Heart left ventricle (tissue), 16 donors: ENCODE results near the gene HTRA3. TPM values are rescaled to one million over a fixed set of nuclear protein-coding genes. Genes with fewer than 3 reads are reported as not detected.

Experiments
- ATAC-seq, 4 donors: fragments of 200-7000 bp; cut with Tn5 transposase; one replicate each; pipeline ENCODE4 v1.9.1; 2020 to 2022; ENCODE audit warnings: moderate library complexity in 4 of 4, mild to moderate bottlenecking in 3 of 4, moderate number of reproducible peaks in 1 of 4
- DNase-seq, 5 donors: peaks; one replicate each; pipeline ENCODE4 v3.0.0-alpha.2; 2020
- H3K27ac ChIP-seq, 12 donors: fragments of 200-600 bp; sonication (generic) in 4 of 12; one replicate each; pipeline versions ENCODE4 v1.5.0 to v1.8.0; 2016 to 2022; ENCODE audit warnings: mild to moderate bottlenecking in 2 of 12
- H3K27me3 ChIP-seq, 9 donors: fragments of 200-600 bp; sonication (generic) in 2 of 9; one replicate each; pipeline versions ENCODE4 v1.5.1 to v1.8.0; 2016 to 2022; ENCODE audit warnings: mild to moderate bottlenecking in 3 of 9
- H3K36me3 ChIP-seq, 9 donors: fragments of 200-600 bp; sonication (generic) in 2 of 9; one replicate each; pipeline versions ENCODE4 v1.5.0 to v1.8.0; 2018 to 2022; ENCODE audit warnings: mild to moderate bottlenecking in 2 of 9
- H3K4me1 ChIP-seq, 12 donors: fragments of 200-600 bp; sonication (generic) in 4 of 12; one replicate each; pipeline versions ENCODE4 v1.5.0 to v1.8.0; 2016 to 2022; ENCODE audit warnings: mild to moderate bottlenecking in 3 of 12
- H3K4me3 ChIP-seq, 12 donors: fragments of 200-600 bp; sonication (generic) in 4 of 12; one replicate each; pipeline versions ENCODE4 v1.5.0 to v1.8.0; 2017 to 2022; ENCODE audit warnings: mild to moderate bottlenecking in 9 of 12, moderate library complexity in 4 of 12
- H3K9me3 ChIP-seq, 12 donors: fragments of 200-600 bp; sonication (generic) in 4 of 12; one replicate each; pipeline versions ENCODE4 v1.5.0 to v1.8.0; 2016 to 2022; ENCODE audit warnings: mild to moderate bottlenecking in 1 of 12
- POLR2A ChIP-seq, 2 donors: fragments of 450-650 bp; IDR thresholded peaks; one replicate each; pipeline ENCODE4 v1.6.1; 2017; ENCODE audit warnings: antibody characterized with exemption in 2 of 2, mild to moderate bottlenecking in 2 of 2, moderate library complexity in 2 of 2
- WGBS, 4 donors: extraction: QIAGEN DNeasy Blood & Tissue Kit in 2 of 4; methylation state at CpG; one replicate each; pipeline versions ENCODE4 v1.1.5 to v1.1.7; 2013 to 2018; 5-methylcytosine and 5-hydroxymethylcytosine counted together
- intact Hi-C, 10 donors: fragments of 100-400 bp; cut with DNase I; formaldehyde crosslinking; loops; one replicate each; pipeline versions ENCODE4 v1.11.1 to v1.14.2; 2022
- polyA plus RNA-seq, 2 donors: library from polyadenylated mRNA; stranded (reverse); fragments of 200-250 nt; gene quantifications; one replicate each; pipeline ENCODE4 v1.2.3, GENCODE V29; 2013
- total RNA-seq, 9 donors: library from RNA; depleted of rRNA in 2 of 9; stranded (reverse); fragments of >200 nt in 2 of 9; fragmentation: NEBNext Ultra II Directional in 3 of 9; extraction: Animal tissue kit (Norgen Biotek cat#: 25700) in 3 of 9; gene quantifications; one replicate each; pipeline versions ENCODE4 v1.1.0 to v1.2.4, GENCODE V29; 2016 to 2023
- TF ChIP-seq, protein P1 (sequence below), 12 donors: fragments of 200-600 bp; sonication (generic) in 4 of 12; IDR thresholded peaks; one replicate each; pipeline versions ENCODE4 v1.5.0 to v1.8.0; 2018 to 2022; ENCODE audit warnings: antibody characterized with exemption in 12 of 12, mild to moderate bottlenecking in 5 of 12
- donor health status: ischemic (EF 13 %, LVEDD 7.1; RV severe dilation, severe dysfunction).
- donor health status: healthy with polysubstance abuse.
- donor health status: DM: no; HTN: yes; CAD: no.
- donor health status: DM: no; HTN: no; CAD: no.
- donor health status: ischemic (EF 25% LVEDD 6.9; RV normal size, moderate dysfunction).
- donor health status: ischemic (EF 25% LVEDD 5.7; RV mildly dilated, moderate dysfunction).
- donor health status: healthy.
- donor health status: DM: yes; HTN: yes; CAD: no.
- donor health status: ischemic (EF 35%, LVEDD 5.7; RV mildly dilated, moderate dysfunction).
- donor health status: nonischemic (EF 11% LVEDD 7.7; RV severe dilation, severe dysfunction).
- donor health status: DM: yes; HTN: yes; CAD: no.
- donor health status: PGD.
- donor health status: ischemic (EF 29% LVEDD 5.4; RV normal size, mild dysfunction).
- donor health status: nonischemic (EF 23%, LVEDD 6.1; RV moderate dilation, normal function).

Gene HTRA3
- total and polyA plus RNA-seq, 11 donors, result 26.8 to 84.6 (median 50.1) TPM

DNA sequence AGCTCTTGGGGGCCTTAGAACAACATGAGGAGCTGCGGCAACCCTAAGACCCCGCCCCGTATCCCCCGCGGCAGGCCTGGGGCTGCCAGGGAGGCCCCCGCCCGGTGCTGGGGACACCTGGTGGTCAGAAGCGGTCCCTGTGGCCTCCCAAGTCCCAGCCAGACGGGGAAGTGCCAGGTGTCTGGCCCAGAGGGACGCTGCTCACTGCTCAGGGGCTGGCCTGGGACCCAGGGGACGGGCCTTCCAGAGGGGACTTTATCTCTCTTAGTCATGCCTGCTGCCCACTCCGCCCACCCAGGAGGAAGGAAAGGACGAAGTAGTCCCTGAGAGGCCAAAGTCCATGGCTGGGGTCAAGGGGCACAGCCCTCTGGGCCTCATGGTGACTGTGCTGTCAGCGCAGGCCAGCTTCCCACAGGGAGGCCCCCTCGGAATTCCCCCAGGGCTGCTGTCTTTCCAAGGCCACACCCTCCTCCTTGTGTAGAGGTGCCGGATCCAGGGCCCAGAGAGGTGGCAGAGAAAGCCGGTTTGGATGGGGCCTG lies 31.0 kb upstream of the HTRA3 start:
- ATAC-seq (no peak), DNase-seq (no peak)
- intact Hi-C loops, result loop anchor here in 2 of 10 donors (5.0 kb wide), 1 partner anchor 61 kb away; no protein-coding TSS in a partner anchor
- no peak for TF ChIP-seq POLR2A (IDR thresholded peaks at IDR 0.05)
- TF ChIP-seq, protein P1, sequence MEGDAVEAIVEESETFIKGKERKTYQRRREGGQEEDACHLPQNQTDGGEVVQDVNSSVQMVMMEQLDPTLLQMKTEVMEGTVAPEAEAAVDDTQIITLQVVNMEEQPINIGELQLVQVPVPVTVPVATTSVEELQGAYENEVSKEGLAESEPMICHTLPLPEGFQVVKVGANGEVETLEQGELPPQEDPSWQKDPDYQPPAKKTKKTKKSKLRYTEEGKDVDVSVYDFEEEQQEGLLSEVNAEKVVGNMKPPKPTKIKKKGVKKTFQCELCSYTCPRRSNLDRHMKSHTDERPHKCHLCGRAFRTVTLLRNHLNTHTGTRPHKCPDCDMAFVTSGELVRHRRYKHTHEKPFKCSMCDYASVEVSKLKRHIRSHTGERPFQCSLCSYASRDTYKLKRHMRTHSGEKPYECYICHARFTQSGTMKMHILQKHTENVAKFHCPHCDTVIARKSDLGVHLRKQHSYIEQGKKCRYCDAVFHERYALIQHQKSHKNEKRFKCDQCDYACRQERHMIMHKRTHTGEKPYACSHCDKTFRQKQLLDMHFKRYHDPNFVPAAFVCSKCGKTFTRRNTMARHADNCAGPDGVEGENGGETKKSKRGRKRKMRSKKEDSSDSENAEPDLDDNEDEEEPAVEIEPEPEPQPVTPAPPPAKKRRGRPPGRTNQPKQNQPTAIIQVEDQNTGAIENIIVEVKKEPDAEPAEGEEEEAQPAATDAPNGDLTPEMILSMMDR (IDR thresholded peaks at IDR 0.05), result peak; percentile 5 to 38 (median 24)
- no peak overlapping the region for H3K27ac ChIP-seq
- H3K4me1 ChIP-seq, result peaks cover 0 to 13% (median 8%) of the 10 kb centered on the region in 12 donors
- 55 to 72% (median 68%) methylated on average over 5 to 17 of the region's 17 CpGs for WGBS, 4 donors
- no peak overlapping the region for H3K4me3 ChIP-seq
- H3K27me3 ChIP-seq, result no peaks in the 10 kb centered on the region
- no peaks in the 10 kb centered on the region for H3K9me3 ChIP-seq
- peaks cover 0 to 79% (median 16%) of the 10 kb centered on the region in 9 donors for H3K36me3 ChIP-seq

DNA sequence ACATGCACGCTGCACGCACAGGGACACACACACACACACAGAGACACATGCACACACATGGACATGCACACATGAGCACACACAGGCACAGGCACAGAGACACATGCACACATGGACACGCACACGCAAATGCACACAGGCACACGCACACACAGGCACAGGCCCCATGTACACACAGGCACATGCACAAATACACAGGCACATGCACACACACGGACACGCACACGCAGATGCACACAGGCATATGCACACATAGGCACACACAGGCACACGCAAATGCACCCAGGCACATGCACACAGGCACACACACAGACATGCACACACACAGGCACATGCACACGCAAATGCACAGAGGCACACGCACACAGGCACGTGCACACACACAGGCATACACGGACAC lies 30.3 kb upstream of the HTRA3 start:
- ATAC-seq, result no peak
- Histone ChIP-seq H3K4me3 (no peak overlapping the region), H3K9me3 (no peaks in the 10 kb centered on the region), H3K36me3 (peaks cover 0 to 73% (median 13%) of the 10 kb centered on the region in 9 donors), H3K27ac (no peak overlapping the region), H3K27me3 (no peaks in the 10 kb centered on the region), H3K4me1 (peaks cover 0 to 13% (median 8%) of the 10 kb centered on the region in 12 donors)
- intact Hi-C loops, result loop anchor here in 2 of 10 donors (5.0 kb wide), 1 partner anchor 62 kb away; no protein-coding TSS in a partner anchor
- no peak for DNase-seq
- TF ChIP-seq, protein P1 (IDR thresholded peaks at IDR 0.05), result no peak
- no peak for TF ChIP-seq POLR2A (IDR thresholded peaks at IDR 0.05)
- 96 to 98% (median 97%) methylated on average over 9 to 13 of the region's 13 CpGs for WGBS, 4 donors

DNA sequence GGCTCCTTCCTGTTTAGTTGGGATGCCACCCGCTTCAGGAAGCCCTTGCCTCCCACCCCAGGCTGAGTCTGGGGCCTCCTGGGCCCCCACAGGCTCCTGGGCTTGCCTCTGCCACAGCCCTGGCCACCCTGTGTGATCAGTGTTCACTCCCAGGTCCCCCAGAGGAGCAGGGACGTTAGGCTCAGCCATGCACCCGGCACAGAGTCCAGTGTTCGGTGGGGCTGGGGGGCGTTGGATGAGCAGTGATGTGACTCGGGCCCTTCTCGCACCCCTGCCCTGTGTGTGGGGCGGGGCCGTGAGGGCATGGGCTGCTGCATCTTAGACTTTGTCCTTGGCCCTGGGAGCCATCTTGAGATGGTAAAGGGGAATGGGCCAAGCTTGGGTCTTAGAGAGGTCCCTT lies 29.9 kb upstream of the HTRA3 start:
- intact Hi-C loops, result loop anchor here (2.0 to 10.0 kb wide), 6 partner anchors 62 to 358 kb away; partner anchors contain the start of gene CPZ (in 8 of the 10)
- Histone ChIP-seq H3K27ac (no peak overlapping the region), H3K4me1 (peaks cover 0 to 13% (median 8%) of the 10 kb centered on the region in 12 donors), H3K27me3 (no peaks in the 10 kb centered on the region), H3K9me3 (no peaks in the 10 kb centered on the region), H3K4me3 (no peak overlapping the region), H3K36me3 (peaks cover 0 to 69% (median 9%) of the 10 kb centered on the region in 9 donors)
- DNase-seq (no peak), ATAC-seq (no peak)
- no peak for TF ChIP-seq POLR2A (IDR thresholded peaks at IDR 0.05)
- TF ChIP-seq, protein P1 (IDR thresholded peaks at IDR 0.05), result no peak
- WGBS, 4 donors, result 89 to 97% (median 93%) methylated on average over 9 of the region's 9 CpGs

DNA sequence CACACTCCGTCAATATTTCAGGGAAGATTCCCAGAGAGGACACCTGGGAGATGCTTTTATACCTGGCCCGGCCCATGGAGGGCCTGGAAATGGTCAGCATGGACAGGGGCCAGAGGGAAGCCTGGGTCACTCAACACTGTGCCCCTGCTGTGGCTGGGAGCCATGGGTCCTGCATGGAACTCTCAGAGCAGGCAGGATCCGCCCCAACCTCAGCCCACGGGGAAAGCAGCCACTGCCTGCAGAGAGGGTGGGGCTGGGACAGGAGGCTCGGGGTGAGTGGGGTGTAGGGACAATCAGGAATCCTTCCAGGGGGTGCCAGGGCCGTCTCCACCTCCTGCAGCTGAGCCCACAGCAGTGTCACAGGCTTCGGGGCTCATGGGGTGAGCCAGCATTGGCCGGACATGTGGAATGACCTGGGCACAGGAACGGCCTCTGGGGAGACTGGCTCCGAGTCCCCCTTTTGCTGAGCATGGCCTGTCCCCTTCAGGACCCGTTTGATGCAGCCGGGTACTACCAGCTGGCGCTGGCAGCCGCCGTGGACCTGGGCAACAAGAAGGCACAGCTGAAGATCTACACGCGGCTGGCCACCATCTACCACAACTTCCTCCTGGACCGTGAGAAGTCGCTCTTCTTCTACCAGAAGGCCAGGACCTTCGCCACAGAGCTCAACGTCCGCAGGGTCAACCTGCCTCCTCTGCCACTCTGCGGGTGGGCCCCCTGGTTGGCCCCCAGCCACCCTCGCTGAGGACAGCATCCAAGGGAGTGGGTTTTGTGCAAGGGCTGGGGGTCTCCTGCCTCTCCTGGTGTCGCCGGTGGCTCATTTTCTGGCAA lies 29.1 kb upstream of the HTRA3 start:
- no peak overlapping the region for H3K4me3 ChIP-seq
- H3K36me3 ChIP-seq, result peaks cover 0 to 61% (median 8%) of the 10 kb centered on the region in 9 donors
- no peaks in the 10 kb centered on the region for H3K27me3 ChIP-seq
- intact Hi-C loops, result loop anchor here in 9 of 10 donors (2.0 to 10.0 kb wide), 6 partner anchors 63 to 357 kb away; partner anchors contain the start of gene CPZ (in 8 of the 9)
- H3K27ac ChIP-seq, result no peak overlapping the region
- peaks cover 0 to 13% (median 8%) of the 10 kb centered on the region in 12 donors for H3K4me1 ChIP-seq
- no peaks in the 10 kb centered on the region for H3K9me3 ChIP-seq
- no peak for TF ChIP-seq POLR2A (IDR thresholded peaks at IDR 0.05)
- TF ChIP-seq, protein P1 (IDR thresholded peaks at IDR 0.05), result no peak
- no peak for ATAC-seq
- 85 to 91% (median 87%) methylated on average over 23 to 26 of the region's 26 CpGs for WGBS, 4 donors
- DNase-seq, result no peak
